ENCODE measurements around the gene PPFIA3.
"Not testable (repeated sequence)": the region's sequence is repeated elsewhere in the genome, so short reads cannot be mapped to it uniquely, and the experiment has no call there.

The PPFIA3 gene

GRCh38 chr19:49119411-49120324 is at the start of gene PPFIA3:
PPFIA3 (plus strand) TSS chr19:49119544; CDS start chr19:49127874, 8,330 bp downstream.
- no peak for DNase-seq (ENCODE audit: low read depth, low spot score)

- DNase-seq (ENCODE audit: low read depth, low spot score): no peak
These were observed 48.9 kb upstream of the PPFIA3 start for GRCh38 chr19:49070416-49070815.

- no peak for DNase-seq (ENCODE audit: low read depth, low spot score)
These were observed 47.3 kb upstream of the PPFIA3 start for GRCh38 chr19:49071860-49072547.

- no peak for DNase-seq (ENCODE audit: low read depth, low spot score)
These were observed 45.6 kb upstream of the PPFIA3 start for GRCh38 chr19:49073514-49074378.

GRCh38 chr19:49074869-49075268 is 44.5 kb upstream of the PPFIA3 start:
- DNase-seq (ENCODE audit: low read depth, low spot score): not testable (repeated sequence)

- DNase-seq (ENCODE audit: low read depth, low spot score): no peak
These were observed 39.0 kb upstream of the PPFIA3 start for GRCh38 chr19:49080392-49080791.

- no peak for DNase-seq (ENCODE audit: low read depth, low spot score)
These were observed 38.1 kb upstream of the PPFIA3 start for GRCh38 chr19:49081273-49081672.

- no peak for DNase-seq (ENCODE audit: low read depth, low spot score)
These were observed 34.9 kb upstream of the PPFIA3 start for GRCh38 chr19:49084206-49085019.

GRCh38 chr19:49085020-49085867 is 34.1 kb upstream of the PPFIA3 start, which contains the start of gene SNRNP70:
SNRNP70 (plus strand) TSS chr19:49085451; CDS start chr19:49086415, 964 bp downstream.
- peak; percentile 99 for DNase-seq (ENCODE audit: low read depth, low spot score)

GRCh38 chr19:49085868-49086232 is 33.5 kb upstream of the PPFIA3 start:
- no peak for DNase-seq (ENCODE audit: low read depth, low spot score)

- DNase-seq (ENCODE audit: low read depth, low spot score): no peak
These were observed 33.0 kb upstream of the PPFIA3 start for GRCh38 chr19:49086296-49086695.

- no peak for DNase-seq (ENCODE audit: low read depth, low spot score)
These were observed 27.8 kb upstream of the PPFIA3 start for GRCh38 chr19:49091391-49092038.

GRCh38 chr19:49092686-49093085 is 26.7 kb upstream of the PPFIA3 start:
- no peak for DNase-seq (ENCODE audit: low read depth, low spot score)

- no peak for DNase-seq (ENCODE audit: low read depth, low spot score)
These were observed 24.6 kb upstream of the PPFIA3 start for GRCh38 chr19:49094505-49095482.

- DNase-seq (ENCODE audit: low read depth, low spot score): peak; percentile 33
These were observed 21.7 kb upstream of the PPFIA3 start for GRCh38 chr19:49097453-49098288.

GRCh38 chr19:49098795-49099194 is 20.5 kb upstream of the PPFIA3 start:
- no peak for DNase-seq (ENCODE audit: low read depth, low spot score)

- no peak for DNase-seq (ENCODE audit: low read depth, low spot score)
These were observed 18.2 kb upstream of the PPFIA3 start for GRCh38 chr19:49101160-49101559.
